ENCODE results near the gene ZGPAT. TPM values are rescaled to one million over a fixed set of nuclear protein-coding genes. Genes with fewer than 3 reads are reported as not detected.
A peak's percentile ranks its signal among the peaks of the same experiment; 100 is the strongest.

The ZGPAT gene
- total and polyA plus RNA-seq, 9 donors: 1.7 to 26.4 (median 18.9) TPM

- H3K4me1 ChIP-seq (ENCODE audit: insufficient read depth): no peaks in the 10 kb centered on the region
- no peaks in the 10 kb centered on the region for H3K9me3 ChIP-seq
- DNase-seq: no peak
- no peaks in the 10 kb centered on the region for H3K36me3 ChIP-seq
- no peak for TF ChIP-seq EP300 (IDR thresholded peaks at IDR 0.05)
- no peak for TF ChIP-seq POLR2A (IDR thresholded peaks at IDR 0.05)
- TF ChIP-seq, protein P1, sequence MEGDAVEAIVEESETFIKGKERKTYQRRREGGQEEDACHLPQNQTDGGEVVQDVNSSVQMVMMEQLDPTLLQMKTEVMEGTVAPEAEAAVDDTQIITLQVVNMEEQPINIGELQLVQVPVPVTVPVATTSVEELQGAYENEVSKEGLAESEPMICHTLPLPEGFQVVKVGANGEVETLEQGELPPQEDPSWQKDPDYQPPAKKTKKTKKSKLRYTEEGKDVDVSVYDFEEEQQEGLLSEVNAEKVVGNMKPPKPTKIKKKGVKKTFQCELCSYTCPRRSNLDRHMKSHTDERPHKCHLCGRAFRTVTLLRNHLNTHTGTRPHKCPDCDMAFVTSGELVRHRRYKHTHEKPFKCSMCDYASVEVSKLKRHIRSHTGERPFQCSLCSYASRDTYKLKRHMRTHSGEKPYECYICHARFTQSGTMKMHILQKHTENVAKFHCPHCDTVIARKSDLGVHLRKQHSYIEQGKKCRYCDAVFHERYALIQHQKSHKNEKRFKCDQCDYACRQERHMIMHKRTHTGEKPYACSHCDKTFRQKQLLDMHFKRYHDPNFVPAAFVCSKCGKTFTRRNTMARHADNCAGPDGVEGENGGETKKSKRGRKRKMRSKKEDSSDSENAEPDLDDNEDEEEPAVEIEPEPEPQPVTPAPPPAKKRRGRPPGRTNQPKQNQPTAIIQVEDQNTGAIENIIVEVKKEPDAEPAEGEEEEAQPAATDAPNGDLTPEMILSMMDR (IDR thresholded peaks at IDR 0.05): no peak
- H3K27ac ChIP-seq: no peak overlapping the region
- WGBS, 3 donors: 65 to 84% (median 82%) methylated on average over 4 to 5 of the region's 5 CpGs
- intact Hi-C loops (cut with DNase I): no loop called here
- H3K27me3 ChIP-seq: no peaks in the 10 kb centered on the region
- H3K4me3 ChIP-seq: no peak overlapping the region
These were observed 23.6 kb downstream of the ZGPAT start for GRCh38 chr20:63731410-63731809.

DNA sequence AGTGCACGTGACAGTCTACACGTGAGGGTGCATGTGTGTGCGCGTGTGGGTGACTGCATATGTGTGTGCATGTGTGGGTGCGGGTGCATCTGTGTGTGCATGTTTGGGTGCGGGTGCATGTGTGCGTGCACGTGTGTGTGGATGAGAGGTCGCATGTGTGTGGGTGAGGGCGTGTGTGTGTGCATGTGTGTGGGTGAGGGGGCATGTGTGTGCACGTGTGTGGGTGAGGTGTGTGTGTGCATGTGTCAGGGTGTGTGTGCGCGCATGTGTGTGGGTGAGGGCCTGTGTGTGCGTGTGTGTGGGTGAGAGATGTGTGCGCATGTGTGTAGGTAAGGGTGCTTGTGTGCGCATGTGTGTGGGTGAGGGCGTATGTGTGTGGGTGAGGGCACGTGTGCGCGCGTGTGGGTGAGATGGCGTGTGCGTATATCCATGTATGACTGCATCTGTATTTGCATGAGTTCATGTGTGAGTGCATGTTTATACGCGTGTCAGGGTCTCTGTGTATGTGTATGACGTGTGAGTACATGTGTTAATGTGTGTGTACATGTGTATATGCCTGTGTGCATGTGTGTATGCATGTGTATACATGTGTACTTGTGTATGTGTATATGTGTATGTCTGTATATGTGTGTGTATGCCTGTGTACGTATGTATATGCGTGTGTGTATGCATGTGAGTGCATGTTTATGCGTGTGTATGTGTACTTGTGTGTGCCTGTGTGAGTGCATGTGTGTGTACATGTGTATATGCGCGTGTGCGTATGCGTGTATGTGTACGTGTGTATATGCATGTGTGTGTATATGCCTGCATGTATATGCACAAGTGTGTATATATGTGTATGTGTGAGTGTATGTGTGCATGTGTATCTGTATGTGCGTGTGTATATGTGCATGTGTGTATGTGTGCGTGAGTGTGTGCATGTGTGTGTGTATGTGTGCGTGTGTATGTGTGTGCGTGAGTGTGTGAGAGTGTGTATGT, 24.6 kb downstream of the ZGPAT start:
- intact Hi-C loops (cut with DNase I): no loop called here
- TF ChIP-seq POLR2A (IDR thresholded peaks at IDR 0.05) (no peak), EP300 (IDR thresholded peaks at IDR 0.05) (no peak)
- TF ChIP-seq, protein P1 (IDR thresholded peaks at IDR 0.05): no peak
- Histone ChIP-seq H3K27me3 (no peaks in the 10 kb centered on the region), H3K4me3 (no peak overlapping the region), H3K9me3 (no peaks in the 10 kb centered on the region), H3K27ac (no peak overlapping the region), H3K36me3 (no peaks in the 10 kb centered on the region), H3K4me1 (ENCODE audit: insufficient read depth) (no peaks in the 10 kb centered on the region)
- DNase-seq: peak in 1 of 5 donors; percentile 26
- 85 to 88% (median 87%) methylated on average over 37 to 38 of the region's 38 CpGs for WGBS, 3 donors

DNA sequence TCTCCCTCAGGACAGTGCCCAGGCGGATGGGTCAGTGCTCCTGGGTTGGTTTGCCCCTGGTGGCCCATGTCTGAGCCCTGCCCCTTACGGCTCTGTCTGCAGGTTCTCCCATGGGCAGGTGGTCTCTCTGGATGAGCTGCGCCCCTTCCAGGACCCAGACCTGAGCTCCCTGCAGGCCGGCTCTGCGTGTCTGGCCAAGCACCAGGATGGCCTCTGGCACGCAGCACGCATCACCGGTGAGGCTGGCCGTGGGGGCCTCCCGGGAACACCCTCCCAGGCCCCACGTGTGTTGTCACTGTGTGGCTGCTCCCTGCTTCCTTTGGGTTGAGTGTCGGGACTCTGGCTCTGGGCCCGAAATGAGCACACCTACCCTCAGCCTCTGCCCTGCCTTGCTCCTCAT, 25.3 kb downstream of the ZGPAT start:
- intact Hi-C loops (cut with DNase I): no loop called here
- H3K27ac ChIP-seq: no peak overlapping the region
- no peaks in the 10 kb centered on the region for H3K27me3 ChIP-seq
- no peaks in the 10 kb centered on the region for H3K36me3 ChIP-seq
- no peaks in the 10 kb centered on the region for H3K4me1 ChIP-seq (ENCODE audit: insufficient read depth)
- H3K4me3 ChIP-seq: no peak overlapping the region
- WGBS, 3 donors: 89 to 93% (median 93%) methylated on average over 13 of the region's 13 CpGs
- no peaks in the 10 kb centered on the region for H3K9me3 ChIP-seq
- no peak for TF ChIP-seq EP300 (IDR thresholded peaks at IDR 0.05)
- TF ChIP-seq, protein P1 (IDR thresholded peaks at IDR 0.05): no peak
- peak in 1 of 5 donors; percentile 36 for DNase-seq

DNA sequence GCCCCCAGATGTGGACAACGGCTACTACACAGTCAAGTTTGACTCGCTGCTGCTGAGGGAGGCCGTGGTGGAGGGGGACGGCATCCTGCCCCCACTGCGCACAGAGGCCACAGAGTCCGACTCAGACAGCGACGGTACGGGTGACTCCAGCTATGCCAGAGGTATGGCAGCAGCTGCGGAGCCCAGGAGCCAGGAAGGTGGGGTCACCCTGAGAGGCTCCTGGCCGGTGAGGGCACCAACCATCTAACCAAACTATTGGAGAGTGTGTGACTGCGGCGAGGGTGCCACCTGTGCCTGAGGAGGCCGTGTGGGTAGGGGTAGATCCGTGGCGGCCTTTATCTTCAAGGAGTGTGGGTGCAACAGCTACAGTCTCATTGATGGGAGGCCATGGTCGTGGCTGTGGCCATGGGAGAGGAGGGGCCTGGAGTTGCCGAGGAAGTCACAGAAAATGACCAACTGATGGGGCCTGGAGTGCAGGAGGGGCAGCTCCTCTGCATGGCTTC, 25.8 kb downstream of the ZGPAT start:
- no peak for TF ChIP-seq EP300 (IDR thresholded peaks at IDR 0.05)
- TF ChIP-seq, protein P1 (IDR thresholded peaks at IDR 0.05): no peak
- TF ChIP-seq POLR2A (IDR thresholded peaks at IDR 0.05): no peak
- 88 to 91% (median 89%) methylated on average over 18 of the region's 18 CpGs for WGBS, 3 donors
- H3K36me3 ChIP-seq: no peaks in the 10 kb centered on the region
- peaks cover 3% of the 10 kb centered on the region for H3K4me1 ChIP-seq (ENCODE audit: insufficient read depth)
- no peak overlapping the region for H3K27ac ChIP-seq
- no peak for DNase-seq
- H3K27me3 ChIP-seq: no peaks in the 10 kb centered on the region
- H3K9me3 ChIP-seq: no peaks in the 10 kb centered on the region
- no peak overlapping the region for H3K4me3 ChIP-seq
- intact Hi-C loops (cut with DNase I): no loop called here

Data from ovary (tissue), 9 donors.